ENCODE data around the gene ZNF132.

DNA sequence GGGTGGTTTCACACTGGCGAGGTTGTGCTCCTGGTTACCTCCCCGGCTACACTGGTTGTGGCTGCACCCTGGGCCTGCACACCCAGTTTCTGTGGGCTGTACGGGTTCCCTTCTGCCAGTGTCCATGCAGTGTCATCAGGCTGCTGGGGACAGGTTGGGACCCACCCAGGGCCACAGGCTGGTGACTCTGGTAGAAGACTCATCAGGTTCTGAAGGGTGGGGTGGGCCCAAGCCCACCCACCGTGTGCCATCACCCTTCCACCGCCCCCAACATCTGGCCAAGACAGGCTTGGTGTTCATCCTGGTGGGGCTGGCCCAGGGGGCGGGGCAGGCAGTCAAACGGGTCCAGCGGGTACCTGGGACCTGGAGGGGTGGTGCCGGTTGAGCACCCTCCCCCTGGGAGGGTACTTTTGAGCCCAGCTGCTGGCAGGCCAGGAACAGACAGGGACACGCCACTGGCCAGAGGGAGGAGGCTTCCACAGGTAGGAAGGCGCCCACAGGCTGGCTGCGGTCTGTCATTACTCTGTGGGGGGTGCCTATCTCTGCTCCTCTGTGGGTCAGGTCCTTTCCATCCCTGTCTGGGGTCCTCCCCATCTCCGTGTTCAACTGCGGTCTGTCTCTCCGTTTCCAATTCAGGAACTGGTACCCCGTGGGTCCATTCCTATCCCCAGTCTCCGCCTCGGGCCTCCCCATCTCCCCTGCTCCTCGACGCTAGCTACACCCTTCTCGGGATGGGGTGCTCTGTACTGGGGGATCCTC is 44.6 kb downstream of the ZNF132 start, which contains the start of gene RNF225:
- TF ChIP-seq, protein P1, sequence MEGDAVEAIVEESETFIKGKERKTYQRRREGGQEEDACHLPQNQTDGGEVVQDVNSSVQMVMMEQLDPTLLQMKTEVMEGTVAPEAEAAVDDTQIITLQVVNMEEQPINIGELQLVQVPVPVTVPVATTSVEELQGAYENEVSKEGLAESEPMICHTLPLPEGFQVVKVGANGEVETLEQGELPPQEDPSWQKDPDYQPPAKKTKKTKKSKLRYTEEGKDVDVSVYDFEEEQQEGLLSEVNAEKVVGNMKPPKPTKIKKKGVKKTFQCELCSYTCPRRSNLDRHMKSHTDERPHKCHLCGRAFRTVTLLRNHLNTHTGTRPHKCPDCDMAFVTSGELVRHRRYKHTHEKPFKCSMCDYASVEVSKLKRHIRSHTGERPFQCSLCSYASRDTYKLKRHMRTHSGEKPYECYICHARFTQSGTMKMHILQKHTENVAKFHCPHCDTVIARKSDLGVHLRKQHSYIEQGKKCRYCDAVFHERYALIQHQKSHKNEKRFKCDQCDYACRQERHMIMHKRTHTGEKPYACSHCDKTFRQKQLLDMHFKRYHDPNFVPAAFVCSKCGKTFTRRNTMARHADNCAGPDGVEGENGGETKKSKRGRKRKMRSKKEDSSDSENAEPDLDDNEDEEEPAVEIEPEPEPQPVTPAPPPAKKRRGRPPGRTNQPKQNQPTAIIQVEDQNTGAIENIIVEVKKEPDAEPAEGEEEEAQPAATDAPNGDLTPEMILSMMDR (IDR thresholded peaks at IDR 0.05 in 4 of 5, conservative IDR thresholded peaks at IDR 0.05 in 1 of 5): no peak
- no peak for TF ChIP-seq POLR2A (IDR thresholded peaks at IDR 0.05)
